ENCODE results near the gene NDOR1. TPM values are rescaled to one million over a fixed set of nuclear protein-coding genes. Genes with fewer than 3 reads are reported as not detected.
A peak's percentile ranks its signal among the peaks of the same experiment; 100 is the strongest.

The NDOR1 gene
- total and polyA plus RNA-seq, 2 of the 8 experiments (the other 6 are each of a cell fraction or from before 2014, with no cell fraction given): 25.7 to 32.3 TPM

- Histone ChIP-seq H3K56ac (replicated peaks; ENCODE audit: insufficient read length, low read depth, low read length) (no peak overlapping the region), H2BK20ac (ENCODE audit: low read length) (no peak overlapping the region), H2BK15ac (ENCODE audit: low read length) (no peak overlapping the region), H3K36me3 (ENCODE audit: control insufficient read depth in 2 of 4, insufficient read depth in 4 of 4, low read length in 3 of 4) (peaks cover 0 to 18% (median 2%) of the 10 kb centered on the region in 4 experiments; a peak in 3 of 8 replicates), H4K20me1 (replicated peaks in 1 of 2; ENCODE audit: control insufficient read depth in 1 of 2, insufficient read depth in 2 of 2, low read length in 2 of 2) (peaks cover 2 to 19% of the 10 kb centered on the region in 2 experiments), H3K14ac (ENCODE audit: insufficient read length) (no peak overlapping the region), H3K4ac (replicated peaks; ENCODE audit: insufficient read length, low read depth, low read length) (no peak overlapping the region), H2AK5ac (ENCODE audit: low read depth, low read length) (no peak overlapping the region), H4K5ac (ENCODE audit: insufficient read length, low read depth, low read length) (no peak overlapping the region), H2BK12ac (ENCODE audit: low read depth, low read length) (no peak overlapping the region), H3K23ac (ENCODE audit: insufficient read length) (no peak overlapping the region), H3K79me1 (ENCODE audit: low read depth, low read length) (no peaks in the 10 kb centered on the region; the same call in 1 of the 2 replicates), H2BK5ac (ENCODE audit: low read depth, low read length) (no peak overlapping the region), H3K9ac (replicated peaks in 1 of 4; ENCODE audit: extremely low read depth in 1 of 4, low read depth in 3 of 4, low read length in 3 of 4) (no peak overlapping the region; a peak in 1 of 7 replicates), H3K27ac (ENCODE audit: low read depth, low read length) (no peak overlapping the region), H3K4me2 (ENCODE audit: insufficient read depth in 1 of 2, low read depth in 2 of 2, low read length in 2 of 2) (no peak overlapping the region), H3K4me3 (ENCODE audit: extremely low read depth in 1 of 4, insufficient read depth in 2 of 4, low read depth in 3 of 4, low read length in 4 of 4) (no peak overlapping the region), H3K18ac (ENCODE audit: extremely low read depth, low read length) (no peak overlapping the region), H3K23me2 (ENCODE audit: low read depth, low read length) (no peaks in the 10 kb centered on the region), H3K79me2 (ENCODE audit: control insufficient read depth in 1 of 2, insufficient read depth in 2 of 2, low read length in 2 of 2) (no peaks in the 10 kb centered on the region), H3K9me3 (ENCODE audit: insufficient read depth in 2 of 2, low read depth in 1 of 2, low read length in 1 of 2) (no peaks in the 10 kb centered on the region), H2AFZ (ENCODE audit: low read length) (no peak overlapping the region), H4K8ac (ENCODE audit: extremely low read depth, insufficient read depth, low read length) (no peak overlapping the region), H4K91ac (replicated peaks; ENCODE audit: insufficient read length, low read length) (no peak overlapping the region), H2BK120ac (replicated peaks; ENCODE audit: low read depth, low read length) (no peak overlapping the region), H3K27me3 (replicated peaks in 1 of 4; ENCODE audit: control insufficient read depth in 3 of 4, extremely low read depth in 1 of 4, insufficient read depth in 3 of 4, low read length in 3 of 4) (peaks cover 0 to 10% (median 5%) of the 10 kb centered on the region in 4 experiments; a peak in 4 of 7 replicates), H3K4me1 (replicated peaks in 1 of 4; ENCODE audit: control insufficient read depth in 3 of 4, insufficient read depth in 4 of 4, low read length in 3 of 4) (peaks cover 0 to 8% (median 3%) of the 10 kb centered on the region in 4 experiments; a peak in 5 of 7 replicates)
- ChIA-PET CTCF (ENCODE audit: partially characterized antibody) (interaction anchor here (0.6 to 3.6 kb wide), 32 partner anchors 9 to 202 kb away, joined by 3 to 47 read pairs (median 4); partner anchors contain the start of genes ANAPC2, CYSRT1, GRIN1 and NPDC1), POLR2A (ENCODE audit: partially characterized antibody) (interaction anchor here (0.8 to 3.7 kb wide), 14 partner anchors 8 to 102 kb away, joined by 3 to 15 read pairs (median 4); partner anchors contain the start of genes NDOR1, SSNA1, TMEM203 and TPRN)
- no peak for FAIRE-seq
- no peak for DNase-seq (ENCODE audit: low read depth in 1 of 2, low spot score in 2 of 2)
- TF ChIP-seq SUZ12 (IDR thresholded peaks at IDR 0.05; ENCODE audit: low read length): no peak
- TF ChIP-seq RNF2 (IDR thresholded peaks at IDR 0.05; ENCODE audit: borderline replicate concordance, low read depth, low read length, missing control alignments, poor library complexity, severe bottlenecking): no peak
- peak in 2 of 3 experiments; percentile 58 to 76; a peak in 3 of 4 replicates for TF ChIP-seq CTCF (IDR thresholded peaks at IDR 0.05; ENCODE audit: control extremely low read depth in 1 of 3, insufficient read depth in 1 of 3, low read depth in 1 of 3, low read length in 3 of 3)
- peak; percentile 38 to 57 for TF ChIP-seq RAD21 (IDR thresholded peaks at IDR 0.05 in 1 of 2, conservative IDR thresholded peaks at IDR 0.05 in 1 of 2; ENCODE audit: low read depth in 2 of 2, low read length in 2 of 2)
- 75% methylated on average over 17 of the region's 17 CpGs; no CpG with 5 or more reads in 1 of the 2 experiments for WGBS, 2 experiments (ENCODE audit: extremely low coverage in 1 of 2, insufficient coverage in 1 of 2, insufficient read length in 1 of 2, insufficient replicate concordance in 2 of 2, low coverage in 1 of 2, low lambda C conversion rate in 2 of 2, missing lambda C conversion rate in 1 of 2)
Measured at GRCh38 chr9:137176302-137177182, 29.0 kb upstream of the NDOR1 start.

Measured in H1 (cell line).